Effector memory CD8-positive, alpha-beta T cell (primary cell): ENCODE data around the gene PER3.

Experiments used
- ATAC-seq: fragments of 150-1000 bp; cut with Tn5 transposase; replicated peaks from 2 replicates; pipeline ENCODE4 v1.10.0; 2021; ENCODE audit warnings: mild to moderate bottlenecking, moderate library complexity
- DNase-seq, 3 experiments: peaks; one replicate each; pipeline ENCODE4 v3.0.0; 2021
- H3K27ac Mint-ChIP-seq, 2 donors: one replicate each; pipeline ENCODE4 v1.8.0; 2022; ENCODE audit warnings: mild to moderate bottlenecking in 2 of 2, mixed read lengths in 2 of 2, moderate library complexity in 2 of 2
- H3K27me3 Mint-ChIP-seq, 2 donors: one replicate each; pipeline ENCODE4 v1.8.0; 2022; ENCODE audit warnings: mixed read lengths in 2 of 2
- H3K36me3 Mint-ChIP-seq: one replicate; pipeline ENCODE4 v1.8.0; 2022; ENCODE audit warnings: mild to moderate bottlenecking, moderate library complexity, mixed read lengths; ENCODE audit not compliant: insufficient read depth
- H3K4me1 Mint-ChIP-seq, 2 donors: one replicate each; pipeline ENCODE4 v1.8.0; 2022; ENCODE audit warnings: low read depth in 2 of 2, mixed read lengths in 2 of 2
- H3K4me3 Mint-ChIP-seq, 2 donors: one replicate each; pipeline ENCODE4 v1.8.0; 2022; ENCODE audit warnings: mild to moderate bottlenecking in 2 of 2, mixed read lengths in 2 of 2, moderate library complexity in 2 of 2
- H3K9me3 Mint-ChIP-seq, 2 donors: one replicate each; pipeline ENCODE4 v1.8.0; 2022; ENCODE audit warnings: mixed read lengths in 2 of 2
- total RNA-seq, 9 experiments: gene quantifications; one replicate each; lab custom pipeline; 2026; lab: John Stamatoyannopoulos, UW

PER3 gene
- total RNA-seq, result 8.0 to 18.4 (median 14.0) reads per million in 9 experiments

DNA sequence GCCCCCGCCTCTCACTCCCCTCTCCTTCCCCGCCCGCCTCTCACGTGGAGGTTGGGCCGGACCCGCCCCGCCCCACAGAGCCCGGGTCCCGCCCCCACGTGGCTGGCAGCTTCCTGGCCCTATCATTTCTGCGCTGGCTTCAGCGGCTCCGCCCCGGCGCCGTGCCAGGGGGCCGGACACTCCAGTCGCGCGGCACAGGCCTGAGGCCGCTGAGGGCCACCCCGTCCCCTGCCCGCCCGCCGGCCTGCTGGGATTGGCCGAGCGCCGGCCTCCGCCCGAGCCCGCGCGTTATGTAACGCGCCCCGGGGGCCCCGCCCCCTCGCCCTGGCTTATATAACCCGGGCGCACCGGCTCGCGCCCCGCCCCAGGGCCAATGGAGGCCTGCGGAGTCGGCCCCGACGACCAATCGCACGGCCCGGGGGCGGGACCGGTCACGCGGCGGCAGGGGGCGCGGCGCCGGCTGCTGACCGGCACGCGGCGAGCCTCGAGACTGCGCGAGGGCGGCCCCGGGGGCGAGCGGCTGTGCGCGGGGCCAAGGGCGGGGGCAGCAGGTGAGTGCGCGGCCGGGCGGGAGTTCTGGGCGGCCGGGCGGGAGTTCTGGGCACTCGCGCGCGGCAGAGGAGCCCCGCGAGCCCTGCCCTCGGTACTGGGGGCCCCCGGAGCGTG is at the start of gene PER3:
Gene PER3, plus strand, starts transcription at position 466 of the 666 bp plus-strand sequence. CDS start 587 bp downstream, outside the sequence.
- Mint-ChIP-seq H3K9me3 (no peaks in the 10 kb centered on the region), H3K36me3 (peaks cover 41% of the 10 kb centered on the region), H3K4me3 (peak within 1 kb of the TSS; percentile 62 to 78), H3K4me1 (peaks cover 15 to 20% of the 10 kb centered on the region in 2 donors), H3K27ac (peak within 1 kb of the TSS; percentile 58 to 78), H3K27me3 (no peaks in the 10 kb centered on the region)
- ATAC-seq (peak; percentile 87), DNase-seq (peak; percentile 90 to 95 (median 91))

DNA sequence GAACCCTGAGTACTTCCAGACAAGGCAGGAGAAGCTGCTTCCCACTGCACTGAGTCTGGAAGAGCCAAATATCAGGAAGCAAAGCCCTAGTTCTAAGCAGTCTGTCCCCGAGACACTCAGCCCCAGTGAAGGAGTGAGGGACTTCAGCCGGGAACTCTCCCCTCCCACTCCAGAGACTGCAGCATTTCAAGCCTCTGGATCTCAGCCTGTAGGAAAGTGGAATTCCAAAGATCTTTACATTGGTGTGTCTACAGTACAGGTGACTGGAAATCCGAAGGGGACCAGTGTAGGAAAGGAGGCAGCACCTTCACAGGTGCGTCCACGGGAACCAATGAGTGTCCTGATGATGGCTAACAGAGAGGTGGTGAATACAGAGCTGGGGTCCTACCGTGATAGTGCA is 46.0 kb upstream of the PER3 start:
- ATAC-seq (no peak), DNase-seq (no peak)
- peaks cover 19% of the 10 kb centered on the region for H3K36me3 Mint-ChIP-seq
- H3K4me3 Mint-ChIP-seq, result no peak overlapping the region
- peaks cover 14 to 29% of the 10 kb centered on the region in 2 donors for H3K27me3 Mint-ChIP-seq
- H3K9me3 Mint-ChIP-seq, result no peaks in the 10 kb centered on the region
- no peak overlapping the region for H3K27ac Mint-ChIP-seq
- H3K4me1 Mint-ChIP-seq, result no peaks in the 10 kb centered on the region

DNA sequence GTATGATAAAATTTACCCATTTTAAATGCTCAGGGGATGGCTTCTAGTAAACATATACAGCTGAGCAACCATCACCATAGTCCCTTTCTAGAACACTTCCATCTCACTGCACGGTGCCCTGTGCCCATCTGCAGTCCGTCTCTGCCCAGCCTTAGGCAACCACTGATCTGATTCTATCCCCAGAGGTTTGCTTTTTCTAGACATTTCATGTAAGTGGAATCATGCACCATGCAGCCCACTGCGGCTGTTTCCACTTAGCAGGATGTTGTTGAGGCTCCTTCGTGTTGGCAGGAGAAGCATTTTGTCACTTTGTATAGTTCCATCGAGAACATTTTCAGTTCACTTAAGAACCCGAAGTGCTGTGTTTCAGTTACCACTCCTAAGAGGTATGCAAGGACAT is 40.7 kb upstream of the PER3 start:
- ATAC-seq (no peak), DNase-seq (no peak)
- H3K4me1 Mint-ChIP-seq, result peaks cover 0 to 6% of the 10 kb centered on the region in 2 donors
- peaks cover 6 to 21% of the 10 kb centered on the region in 2 donors for H3K27me3 Mint-ChIP-seq
- no peak overlapping the region for H3K27ac Mint-ChIP-seq
- peaks cover 21% of the 10 kb centered on the region for H3K36me3 Mint-ChIP-seq
- no peaks in the 10 kb centered on the region for H3K9me3 Mint-ChIP-seq
- no peak overlapping the region for H3K4me3 Mint-ChIP-seq

DNA sequence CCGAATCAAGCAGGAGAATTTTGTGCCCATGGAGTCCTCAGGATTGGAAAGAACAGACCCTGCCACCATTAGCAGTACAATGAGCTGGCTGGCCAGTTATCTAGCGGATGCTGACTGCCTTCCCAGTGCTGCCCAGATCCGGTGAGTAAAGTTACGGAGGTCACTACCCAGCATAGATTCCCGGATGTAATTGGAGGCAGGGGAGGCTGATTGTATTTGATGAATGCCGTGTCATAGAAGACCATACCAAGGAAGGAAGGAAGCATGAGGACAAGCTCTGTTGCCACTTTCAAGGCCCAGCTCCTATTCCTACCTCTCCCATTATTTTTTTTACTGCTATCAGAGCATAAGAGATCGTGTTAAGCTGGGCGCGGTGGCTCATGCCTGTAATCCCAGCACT is 39.2 kb upstream of the PER3 start:
- Mint-ChIP-seq H3K9me3 (no peaks in the 10 kb centered on the region), H3K27ac (no peak overlapping the region), H3K27me3 (peaks cover 6 to 19% of the 10 kb centered on the region in 2 donors), H3K4me3 (no peak overlapping the region), H3K4me1 (peaks cover 0 to 6% of the 10 kb centered on the region in 2 donors), H3K36me3 (peaks cover 13% of the 10 kb centered on the region)
- ATAC-seq (no peak), DNase-seq (no peak)

DNA sequence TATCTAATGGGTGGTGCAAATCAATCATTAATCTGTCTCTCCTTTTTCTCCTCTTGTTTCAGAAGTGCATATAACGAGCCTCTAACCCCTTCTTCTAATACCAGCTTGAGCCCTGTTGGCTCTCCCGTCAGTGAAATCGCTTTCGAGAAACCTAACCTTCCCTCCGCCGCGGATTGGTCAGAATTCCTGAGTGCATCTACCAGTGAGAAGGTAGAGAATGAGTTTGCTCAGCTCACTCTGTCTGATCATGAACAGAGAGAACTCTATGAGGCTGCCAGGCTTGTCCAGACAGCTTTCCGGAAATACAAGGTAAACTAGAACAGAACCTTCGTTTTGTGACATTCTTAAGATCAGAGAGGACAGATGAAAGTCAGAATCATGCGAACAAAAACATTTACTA is 38.3 kb upstream of the PER3 start:
- H3K27me3 Mint-ChIP-seq, result peaks cover 6 to 17% of the 10 kb centered on the region in 2 donors
- H3K36me3 Mint-ChIP-seq, result peaks cover 13% of the 10 kb centered on the region
- H3K27ac Mint-ChIP-seq, result peak overlapping the region in 1 of 2 donors; percentile 74
- H3K9me3 Mint-ChIP-seq, result no peaks in the 10 kb centered on the region
- H3K4me3 Mint-ChIP-seq, result no peak overlapping the region
- H3K4me1 Mint-ChIP-seq, result peaks cover 0 to 7% of the 10 kb centered on the region in 2 donors
- no peak for ATAC-seq
- no peak for DNase-seq

DNA sequence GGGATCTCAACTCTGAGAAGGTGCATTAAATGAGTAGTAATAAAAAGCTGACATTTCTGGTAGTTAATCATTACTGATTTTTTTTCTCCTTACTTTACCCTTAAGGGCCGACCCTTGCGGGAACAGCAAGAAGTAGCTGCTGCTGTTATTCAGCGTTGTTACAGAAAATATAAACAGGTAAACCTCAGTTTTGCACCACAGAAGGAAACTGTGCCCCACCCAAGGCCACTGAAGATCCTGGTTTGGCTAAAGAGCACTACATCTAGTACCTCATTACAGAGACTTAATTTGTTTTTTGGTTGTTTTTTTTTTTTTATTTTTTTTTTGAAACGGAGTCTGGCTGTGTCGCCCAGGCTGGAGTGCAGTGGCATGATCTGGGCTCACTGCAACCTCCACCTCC is 36.5 kb upstream of the PER3 start:
- DNase-seq (no peak), ATAC-seq (peak; percentile 33)
- H3K9me3 Mint-ChIP-seq, result no peaks in the 10 kb centered on the region
- peak overlapping the region in 1 of 2 donors; percentile 49 for H3K27ac Mint-ChIP-seq
- H3K27me3 Mint-ChIP-seq, result peaks cover 6 to 15% of the 10 kb centered on the region in 2 donors
- peaks cover 13% of the 10 kb centered on the region for H3K36me3 Mint-ChIP-seq
- H3K4me3 Mint-ChIP-seq, result peak overlapping the region in 1 of 2 donors; percentile 21
- peaks cover under 1 to 15% of the 10 kb centered on the region in 2 donors for H3K4me1 Mint-ChIP-seq

DNA sequence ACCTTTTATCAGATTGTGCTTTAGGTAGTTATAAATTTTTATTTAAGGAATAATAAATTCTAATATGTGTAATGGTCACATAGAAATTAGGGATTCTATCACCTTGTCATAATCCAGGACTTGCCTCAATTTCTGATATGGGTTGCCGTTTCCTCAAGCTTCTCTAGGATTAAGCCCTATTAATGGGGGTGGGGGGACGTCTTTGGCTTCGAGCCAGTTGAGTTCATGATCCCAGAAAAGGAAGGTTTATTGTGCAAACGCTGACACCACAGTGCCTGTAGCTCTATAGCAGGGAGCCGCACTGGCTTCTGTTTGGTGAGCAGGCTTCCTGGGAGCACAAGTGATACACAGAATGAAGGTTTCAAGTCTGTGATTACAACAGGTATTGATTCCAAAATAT is 35.0 kb upstream of the PER3 start:
- DNase-seq (no peak), ATAC-seq (no peak)
- Mint-ChIP-seq H3K9me3 (no peaks in the 10 kb centered on the region), H3K27ac (peak overlapping the region in 1 of 2 donors; percentile 72), H3K36me3 (peaks cover 13% of the 10 kb centered on the region), H3K4me1 (peaks cover 9 to 25% of the 10 kb centered on the region in 2 donors), H3K27me3 (peaks cover 6 to 11% of the 10 kb centered on the region in 2 donors), H3K4me3 (no peak overlapping the region)

DNA sequence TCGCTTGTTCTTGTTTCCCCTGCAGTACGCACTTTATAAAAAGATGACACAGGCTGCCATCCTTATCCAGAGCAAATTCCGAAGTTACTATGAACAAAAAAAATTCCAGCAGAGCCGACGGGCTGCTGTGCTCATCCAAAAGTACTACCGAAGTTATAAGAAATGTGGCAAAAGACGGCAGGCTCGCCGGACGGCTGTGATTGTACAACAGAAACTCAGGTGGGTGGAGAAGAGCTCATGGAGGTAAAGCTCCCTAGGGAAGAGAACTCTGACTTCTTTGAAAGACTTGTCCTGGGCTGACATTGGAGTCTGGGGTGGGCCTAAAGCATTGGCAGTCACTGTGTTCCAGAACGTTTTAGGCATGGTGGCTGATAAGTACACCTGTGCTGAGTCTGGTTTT is 32.9 kb upstream of the PER3 start:
- DNase-seq (no peak), ATAC-seq (no peak)
- Mint-ChIP-seq H3K27ac (no peak overlapping the region), H3K36me3 (peaks cover 7% of the 10 kb centered on the region), H3K27me3 (peaks cover 0 to 5% of the 10 kb centered on the region in 2 donors), H3K4me3 (no peak overlapping the region), H3K4me1 (peaks cover 13 to 25% of the 10 kb centered on the region in 2 donors), H3K9me3 (no peaks in the 10 kb centered on the region)

DNA sequence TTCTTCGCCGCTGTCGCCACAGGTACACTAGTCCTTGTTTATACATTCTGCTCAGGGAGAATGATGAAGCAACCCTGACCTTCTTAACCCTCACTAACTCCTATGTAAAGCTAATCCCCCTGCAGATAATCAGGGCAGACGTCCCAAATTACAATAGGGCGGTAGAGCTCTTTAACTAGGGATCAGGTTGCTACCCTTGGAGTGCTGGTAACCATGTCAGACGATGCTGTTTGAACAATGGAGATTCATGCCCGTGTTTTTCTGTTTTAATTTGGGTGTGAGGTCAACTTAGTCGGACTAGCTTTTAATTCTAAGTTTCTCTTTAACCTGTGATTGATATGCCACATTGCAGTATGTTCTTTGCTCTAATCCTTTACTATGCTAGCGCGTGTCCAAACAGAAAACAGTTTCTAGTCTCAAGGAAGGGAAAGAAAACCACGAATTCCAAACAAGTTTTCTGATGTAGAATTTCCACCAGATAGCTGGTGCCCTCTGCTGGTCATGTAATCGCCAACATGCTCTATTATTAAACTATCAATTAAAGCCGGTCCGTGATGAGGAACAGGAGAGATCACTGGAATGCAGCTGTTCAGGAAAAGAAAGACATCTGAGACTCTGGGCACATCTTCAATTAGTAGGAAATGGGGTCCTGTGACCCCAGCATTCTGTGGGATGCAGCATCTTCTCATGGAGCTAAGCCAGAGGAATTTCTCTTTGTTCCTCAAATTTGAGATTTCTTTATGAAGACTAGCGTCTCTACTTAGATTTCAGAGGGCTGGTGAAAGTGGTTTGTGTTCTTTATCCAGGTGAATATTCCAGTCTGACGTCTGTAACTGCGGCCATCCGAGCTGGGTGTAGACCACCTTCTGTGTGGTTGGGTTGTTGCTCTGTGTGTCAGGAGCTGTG is 31.3 kb upstream of the PER3 start:
- peak; percentile 63 for ATAC-seq
- Mint-ChIP-seq H3K27me3 (peaks cover 0 to 5% of the 10 kb centered on the region in 2 donors), H3K36me3 (no peaks in the 10 kb centered on the region), H3K27ac (no peak overlapping the region), H3K4me3 (peak overlapping the region; percentile 41 to 55), H3K9me3 (no peaks in the 10 kb centered on the region), H3K4me1 (peaks cover 13 to 21% of the 10 kb centered on the region in 2 donors)
- peak; percentile 35 to 48 (median 43) for DNase-seq

DNA sequence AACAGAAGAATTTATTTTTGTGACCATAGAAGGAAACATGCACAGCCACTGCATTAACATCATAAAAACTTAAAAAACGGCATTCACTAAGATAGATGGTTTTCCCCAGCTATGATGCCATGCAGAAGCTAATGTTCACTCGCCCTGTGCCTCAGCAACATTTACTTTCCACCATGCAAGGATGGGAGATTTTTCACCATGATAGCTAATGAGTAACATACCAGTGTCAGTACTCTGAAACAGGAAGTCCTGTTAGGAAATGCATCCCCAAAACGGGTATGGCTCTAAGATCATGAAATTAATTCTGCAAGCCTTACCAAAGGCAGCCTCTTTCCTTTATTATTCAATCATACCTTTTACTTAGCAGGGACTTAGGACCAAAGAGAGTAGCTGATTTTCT is 30.4 kb upstream of the PER3 start:
- no peak overlapping the region for H3K27ac Mint-ChIP-seq
- peaks cover 0 to 12% of the 10 kb centered on the region in 2 donors for H3K27me3 Mint-ChIP-seq
- peaks cover 13 to 19% of the 10 kb centered on the region in 2 donors for H3K4me1 Mint-ChIP-seq
- H3K4me3 Mint-ChIP-seq, result no peak overlapping the region
- no peaks in the 10 kb centered on the region for H3K9me3 Mint-ChIP-seq
- H3K36me3 Mint-ChIP-seq, result no peaks in the 10 kb centered on the region
- DNase-seq, result no peak
- no peak for ATAC-seq

DNA sequence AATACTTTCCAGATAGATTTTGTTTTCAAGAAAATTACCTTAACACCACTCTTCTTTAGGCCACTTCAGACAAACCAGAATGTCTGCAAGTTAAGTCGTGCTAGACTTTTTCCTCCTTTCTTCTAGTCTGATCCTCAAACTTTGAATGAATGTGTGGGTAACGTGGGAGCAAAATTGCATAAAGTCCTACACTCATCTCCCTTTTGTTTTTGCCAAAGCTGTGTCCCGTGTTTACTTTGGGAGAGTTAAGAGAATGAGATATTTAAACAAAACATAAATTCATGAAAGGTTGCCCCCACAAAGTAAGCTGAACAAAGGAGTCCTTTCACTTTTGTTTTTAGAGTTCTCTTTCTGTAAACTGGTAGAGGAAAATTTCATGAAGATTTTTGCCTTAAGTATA is 29.9 kb upstream of the PER3 start:
- DNase-seq, result no peak
- no peak for ATAC-seq
- Mint-ChIP-seq H3K4me3 (peak overlapping the region in 1 of 2 donors; percentile 10), H3K27me3 (peaks cover 0 to 12% of the 10 kb centered on the region in 2 donors), H3K27ac (no peak overlapping the region), H3K36me3 (no peaks in the 10 kb centered on the region), H3K4me1 (peaks cover 13 to 19% of the 10 kb centered on the region in 2 donors), H3K9me3 (no peaks in the 10 kb centered on the region)

DNA sequence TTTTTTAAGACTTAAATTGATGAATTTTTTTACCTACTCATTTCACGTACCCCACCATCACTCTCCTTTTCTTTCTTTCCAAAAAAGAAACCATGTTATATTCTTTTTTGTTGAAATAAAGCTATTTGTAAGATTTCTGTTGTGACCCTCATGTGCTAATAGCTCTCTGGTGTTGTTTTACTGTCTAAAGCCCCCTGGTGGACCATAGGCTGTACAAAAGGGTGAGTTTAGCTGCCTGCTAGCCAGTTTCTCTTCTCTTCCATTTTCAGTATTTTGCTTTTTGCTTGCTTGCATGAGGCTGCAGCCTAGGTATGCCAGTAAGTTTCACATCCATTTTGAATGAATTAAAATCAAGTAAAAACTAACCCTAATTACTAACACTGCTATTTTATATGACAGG is 28.6 kb upstream of the PER3 start:
- ATAC-seq (no peak), DNase-seq (no peak)
- no peaks in the 10 kb centered on the region for H3K36me3 Mint-ChIP-seq
- H3K4me3 Mint-ChIP-seq, result no peak overlapping the region
- H3K27me3 Mint-ChIP-seq, result peaks cover 0 to 12% of the 10 kb centered on the region in 2 donors
- H3K4me1 Mint-ChIP-seq, result peaks cover 13 to 19% of the 10 kb centered on the region in 2 donors
- no peaks in the 10 kb centered on the region for H3K9me3 Mint-ChIP-seq
- no peak overlapping the region for H3K27ac Mint-ChIP-seq

DNA sequence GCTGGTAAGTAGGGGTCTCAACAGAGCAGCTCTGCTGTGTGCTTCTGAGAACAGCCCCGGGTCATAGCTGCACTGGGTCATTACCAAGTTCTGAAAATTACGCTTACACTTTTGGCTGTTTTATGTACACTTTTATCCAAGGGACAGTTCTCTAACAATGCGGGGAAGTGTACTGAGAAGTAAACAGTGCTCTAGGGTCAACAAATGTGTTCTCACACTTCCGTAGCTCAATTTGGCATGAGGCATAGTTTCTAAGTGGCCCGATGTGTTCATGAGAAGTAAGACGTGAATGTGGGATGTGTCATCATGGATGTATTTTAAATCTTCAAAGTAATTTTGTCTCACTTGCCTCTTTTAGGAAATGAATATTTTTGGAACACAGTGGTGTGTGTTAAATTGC is 23.8 kb upstream of the PER3 start:
- no peak for DNase-seq

More for the DNA sequence above, 23.8 kb upstream of the PER3 start:
- Mint-ChIP-seq H3K4me1 (no peaks in the 10 kb centered on the region), H3K36me3 (peaks cover 5% of the 10 kb centered on the region), H3K4me3 (no peak overlapping the region), H3K27me3 (peaks cover 0 to 12% of the 10 kb centered on the region in 2 donors), H3K9me3 (no peaks in the 10 kb centered on the region), H3K27ac (no peak overlapping the region)
- ATAC-seq, result no peak
